Measurements from ENCODE around the gene MST1R. TPM values are rescaled to one million over a fixed set of nuclear protein-coding genes. Genes with fewer than 3 reads are reported as not detected.

Gene MST1R
- total and polyA plus RNA-seq, 2 experiments from 2014 or later, result 3.7 to 3.9 TPM

- Mint-ChIP-seq H3K4me1 (peaks cover 37% of the 10 kb centered on the region), H3K27ac (no peak overlapping the region), H3K9me3 (no peaks in the 10 kb centered on the region), H3K4me3 (peak overlapping the region; percentile 61), H3K27me3 (ENCODE audit: insufficient read depth, low read depth, poor library complexity) (peaks cover 24% of the 10 kb centered on the region), H3K36me3 (ENCODE audit: low read depth) (no peaks in the 10 kb centered on the region; the same call in 2 of the 3 replicates)
- H3K4me3 ChIP-seq, result peak overlapping the region; percentile 56
- H2AFZ ChIP-seq, result no peak overlapping the region
- no peaks in the 10 kb centered on the region for H3K9me2 ChIP-seq (ENCODE audit: insufficient read depth)
- no peaks in the 10 kb centered on the region for H3K36me3 ChIP-seq (ENCODE audit: insufficient read depth)
- ATAC-seq (no peak), DNase-seq (ENCODE audit: low spot score) (no peak)
- no peaks in the 10 kb centered on the region; the same call in 1 of the 2 replicates for H4K20me1 ChIP-seq (replicated peaks; ENCODE audit: insufficient read depth)
- peak overlapping the region; percentile 85 for H3K4me2 ChIP-seq
- H3K79me2 ChIP-seq (replicated peaks; ENCODE audit: insufficient read depth), result no peaks in the 10 kb centered on the region
- no peak for TF ChIP-seq REST (IDR thresholded peaks at IDR 0.05; ENCODE audit: unreplicated experiment)
- no peak for TF ChIP-seq CTCF (conservative IDR thresholded peaks at IDR 0.05; ENCODE audit: low read depth in 2 of 2)
- TF ChIP-seq ZNF114 (CRISPR knock-in tag; IDR thresholded peaks at IDR 0.05), result no peak
- TF ChIP-seq STAT1 (IDR thresholded peaks at IDR 0.05; ENCODE audit: unreplicated experiment), result no peak
- no peak for TF ChIP-seq CREB1 (CRISPR knock-in tag; IDR thresholded peaks at IDR 0.05; ENCODE audit: low read depth)
- no peak for TF ChIP-seq ZNF331 (CRISPR knock-in tag; IDR thresholded peaks at IDR 0.05; ENCODE audit: low read depth)
- no peak for TF ChIP-seq POLR2AphosphoS5 (IDR thresholded peaks at IDR 0.05; ENCODE audit: low read depth)
- TF ChIP-seq EZH2phosphoT487 (IDR thresholded peaks at IDR 0.05; ENCODE audit: unreplicated experiment), result no peak
- TF ChIP-seq JUNB (IDR thresholded peaks at IDR 0.05; ENCODE audit: unreplicated experiment), result no peak
- TF ChIP-seq NANOG (IDR thresholded peaks at IDR 0.05; ENCODE audit: borderline replicate concordance), result no peak
- TF ChIP-seq EZH2 (IDR thresholded peaks at IDR 0.05; ENCODE audit: low read depth, unreplicated experiment), result no peak
- no peak for TF ChIP-seq ETS1 (IDR thresholded peaks at IDR 0.05)
- TF ChIP-seq ZNF462 (CRISPR knock-in tag; IDR thresholded peaks at IDR 0.05), result no peak
- H3K4me1 ChIP-seq (ENCODE audit: insufficient read depth), result peaks cover 23% of the 10 kb centered on the region
- no peak overlapping the region for H3K27ac ChIP-seq (ENCODE audit: low read depth)
- H3K27me3 ChIP-seq (ENCODE audit: insufficient read depth), result peaks cover 11% of the 10 kb centered on the region; the same call in 1 of the 2 replicates
- H3F3A ChIP-seq (replicated peaks; ENCODE audit: low read depth), result peaks cover 22% of the 10 kb centered on the region
Measured at GRCh38 chr3:49911124-49911420, 7.4 kb upstream of the MST1R start.
